ENCODE results near the gene RTF2. TPM values are rescaled to one million over a fixed set of nuclear protein-coding genes. Genes with fewer than 3 reads are reported as not detected.
"Not testable (repeated sequence)": the region's sequence is repeated elsewhere in the genome, so short reads cannot be mapped to it uniquely, and the experiment has no call there.

RTF2 gene
- total and polyA plus RNA-seq, 7 donors: 89.0 to 128 (median 93.0) TPM

DNA sequence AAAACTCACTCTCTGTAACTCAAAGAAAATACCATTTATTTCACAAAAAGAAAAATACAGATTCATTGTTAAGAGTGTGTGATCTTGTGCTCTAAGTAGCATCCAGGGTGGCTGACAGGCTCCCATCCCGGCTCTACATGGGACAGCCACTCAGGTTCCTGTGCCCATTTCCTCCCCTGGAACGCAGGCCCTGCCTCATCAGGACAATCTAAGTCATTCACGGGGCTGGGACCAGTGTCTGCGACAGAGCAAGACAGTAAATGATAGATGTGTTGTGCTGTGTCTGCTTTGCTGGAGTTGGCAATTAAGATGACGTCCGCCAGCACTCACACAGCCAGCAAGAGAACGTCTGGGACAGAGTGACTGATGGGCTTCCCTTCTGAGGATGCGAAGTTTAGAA is 49.2 kb downstream of the RTF2 start:
- peaks cover 0 to 2% (median 0%) of the 10 kb centered on the region in 3 donors for H3K27me3 ChIP-seq (ENCODE audit: insufficient read depth in 3 of 3, low read length in 2 of 3)
- WGBS, 3 donors: 89 to 95% (median 89%) methylated on average over 8 of the region's 8 CpGs
- no peak overlapping the region for H3K27ac ChIP-seq
- peaks cover 16 to 79% of the 10 kb centered on the region in 2 donors for H3K36me3 ChIP-seq (ENCODE audit: insufficient read depth in 1 of 2, low read depth in 1 of 2)
- intact Hi-C loops (cut with DNase I): no loop called here
- no peak overlapping the region for H3K4me3 ChIP-seq
- H3K9me3 ChIP-seq: peaks cover 2% of the 10 kb centered on the region
- TF ChIP-seq, protein P1, sequence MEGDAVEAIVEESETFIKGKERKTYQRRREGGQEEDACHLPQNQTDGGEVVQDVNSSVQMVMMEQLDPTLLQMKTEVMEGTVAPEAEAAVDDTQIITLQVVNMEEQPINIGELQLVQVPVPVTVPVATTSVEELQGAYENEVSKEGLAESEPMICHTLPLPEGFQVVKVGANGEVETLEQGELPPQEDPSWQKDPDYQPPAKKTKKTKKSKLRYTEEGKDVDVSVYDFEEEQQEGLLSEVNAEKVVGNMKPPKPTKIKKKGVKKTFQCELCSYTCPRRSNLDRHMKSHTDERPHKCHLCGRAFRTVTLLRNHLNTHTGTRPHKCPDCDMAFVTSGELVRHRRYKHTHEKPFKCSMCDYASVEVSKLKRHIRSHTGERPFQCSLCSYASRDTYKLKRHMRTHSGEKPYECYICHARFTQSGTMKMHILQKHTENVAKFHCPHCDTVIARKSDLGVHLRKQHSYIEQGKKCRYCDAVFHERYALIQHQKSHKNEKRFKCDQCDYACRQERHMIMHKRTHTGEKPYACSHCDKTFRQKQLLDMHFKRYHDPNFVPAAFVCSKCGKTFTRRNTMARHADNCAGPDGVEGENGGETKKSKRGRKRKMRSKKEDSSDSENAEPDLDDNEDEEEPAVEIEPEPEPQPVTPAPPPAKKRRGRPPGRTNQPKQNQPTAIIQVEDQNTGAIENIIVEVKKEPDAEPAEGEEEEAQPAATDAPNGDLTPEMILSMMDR (IDR thresholded peaks at IDR 0.05): no peak
- no peaks in the 10 kb centered on the region for H3K4me1 ChIP-seq
- ATAC-seq (no peak), DNase-seq (no peak)

DNA sequence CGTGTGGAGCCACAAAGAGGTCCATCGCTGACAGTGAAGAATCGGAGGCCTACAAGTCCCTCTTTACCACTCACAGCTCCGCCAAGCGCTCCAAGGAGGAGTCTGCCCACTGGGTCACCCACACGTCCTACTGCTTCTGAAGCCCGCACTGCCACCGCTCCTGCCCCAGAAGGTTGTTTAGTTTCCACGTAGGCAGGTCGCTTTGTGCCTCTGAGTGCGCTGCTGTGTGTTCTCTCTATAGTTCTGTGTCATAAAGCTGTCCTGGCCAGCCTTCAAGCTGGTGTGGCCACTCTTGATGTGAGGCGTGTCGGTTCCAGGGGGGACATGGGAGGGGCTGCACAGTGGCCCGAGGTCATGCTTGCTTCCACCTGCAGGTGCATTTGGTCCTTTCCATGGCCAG is 49.7 kb downstream of the RTF2 start:
- no peak for DNase-seq
- WGBS, 3 donors: 96 to 97% (median 96%) methylated on average over 14 of the region's 14 CpGs
- H3K27me3 ChIP-seq (ENCODE audit: insufficient read depth in 3 of 3, low read length in 2 of 3): peaks cover 0 to 2% (median 0%) of the 10 kb centered on the region in 3 donors
- intact Hi-C loops (cut with DNase I): no loop called here
- ATAC-seq: no peak
- no peaks in the 10 kb centered on the region for H3K4me1 ChIP-seq
- no peak overlapping the region for H3K27ac ChIP-seq
- H3K9me3 ChIP-seq: peaks cover 2% of the 10 kb centered on the region
- TF ChIP-seq, protein P1 (IDR thresholded peaks at IDR 0.05): no peak
- H3K36me3 ChIP-seq (ENCODE audit: insufficient read depth in 1 of 2, low read depth in 1 of 2): peaks cover 16 to 74% of the 10 kb centered on the region in 2 donors
- no peak overlapping the region for H3K4me3 ChIP-seq

DNA sequence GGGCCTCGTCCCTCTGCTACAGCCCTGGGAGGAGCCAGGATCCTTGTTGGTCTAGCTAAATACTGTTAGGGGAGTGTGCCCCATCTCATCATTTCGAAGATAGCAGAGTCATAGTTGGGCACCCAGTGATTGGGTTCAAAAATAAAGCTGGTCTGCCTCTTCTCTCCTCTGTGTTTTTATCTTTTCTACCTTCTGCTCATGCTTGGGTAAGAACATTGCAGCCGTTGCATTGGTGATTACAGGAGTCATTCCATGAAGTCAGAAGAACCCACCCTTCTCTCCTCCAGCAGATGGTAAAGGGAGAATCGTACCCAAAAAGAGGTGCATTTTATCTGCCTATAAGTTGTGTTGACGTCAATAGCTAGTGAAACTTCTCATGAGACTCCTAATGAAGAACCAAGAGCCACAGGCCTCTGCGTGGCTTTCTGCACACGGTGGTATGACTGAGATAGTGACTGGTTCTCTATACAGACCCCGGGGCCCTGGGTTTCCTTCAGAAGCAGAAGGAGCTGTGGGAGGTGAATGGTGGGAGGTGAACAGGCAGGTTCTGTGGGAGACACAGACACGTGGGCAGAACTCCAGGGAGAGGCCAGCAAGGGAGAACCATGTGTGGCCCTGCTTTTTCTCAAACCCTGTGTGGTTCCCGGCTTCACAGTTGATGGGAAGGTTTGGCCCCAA is 50.4 kb downstream of the RTF2 start:
- H3K4me1 ChIP-seq: no peaks in the 10 kb centered on the region
- no peak overlapping the region for H3K27ac ChIP-seq
- peaks cover 16 to 66% of the 10 kb centered on the region in 2 donors for H3K36me3 ChIP-seq (ENCODE audit: insufficient read depth in 1 of 2, low read depth in 1 of 2)
- 96 to 97% (median 96%) methylated on average over 10 of the region's 10 CpGs for WGBS, 3 donors
- no peak for DNase-seq
- no peak overlapping the region for H3K4me3 ChIP-seq
- H3K27me3 ChIP-seq (ENCODE audit: insufficient read depth in 3 of 3, low read length in 2 of 3): peaks cover 0 to 2% (median 0%) of the 10 kb centered on the region in 3 donors
- intact Hi-C loops (cut with DNase I): no loop called here
- ATAC-seq: no peak
- TF ChIP-seq, protein P1 (IDR thresholded peaks at IDR 0.05): no peak
- H3K9me3 ChIP-seq: peaks cover 2% of the 10 kb centered on the region

DNA sequence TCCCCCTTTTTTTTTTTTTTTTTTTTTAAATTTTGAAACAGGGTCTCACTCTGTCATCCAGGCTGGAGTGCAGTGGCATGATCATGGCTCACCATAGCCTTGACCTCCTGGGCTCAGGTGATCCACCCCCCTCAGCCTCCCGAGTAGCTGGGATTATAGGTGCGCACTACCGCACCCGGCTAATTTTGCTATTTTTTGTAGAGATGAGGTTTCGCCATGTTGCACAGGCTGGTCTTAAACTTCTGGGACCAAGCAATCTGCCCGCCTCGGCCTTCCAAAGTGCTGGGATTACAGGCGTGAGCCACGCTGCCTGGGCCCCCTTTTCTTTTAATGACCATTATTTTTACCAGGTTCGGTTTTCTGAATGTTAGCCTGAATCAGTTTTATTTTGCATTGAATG is 51.1 kb downstream of the RTF2 start:
- intact Hi-C loops (cut with DNase I): no loop called here
- Histone ChIP-seq H3K9me3 (peaks cover 2% of the 10 kb centered on the region), H3K36me3 (ENCODE audit: insufficient read depth in 1 of 2, low read depth in 1 of 2) (peaks cover 16 to 60% of the 10 kb centered on the region in 2 donors), H3K4me3 (no peak overlapping the region), H3K4me1 (no peaks in the 10 kb centered on the region), H3K27ac (no peak overlapping the region), H3K27me3 (ENCODE audit: insufficient read depth in 3 of 3, low read length in 2 of 3) (peaks cover 0 to 2% (median 0%) of the 10 kb centered on the region in 3 donors)
- TF ChIP-seq, protein P1 (IDR thresholded peaks at IDR 0.05): no peak
- no peak for ATAC-seq
- DNase-seq: no peak
- WGBS, 3 donors: 98 to 99% (median 98%) methylated on average over 10 of the region's 10 CpGs

DNA sequence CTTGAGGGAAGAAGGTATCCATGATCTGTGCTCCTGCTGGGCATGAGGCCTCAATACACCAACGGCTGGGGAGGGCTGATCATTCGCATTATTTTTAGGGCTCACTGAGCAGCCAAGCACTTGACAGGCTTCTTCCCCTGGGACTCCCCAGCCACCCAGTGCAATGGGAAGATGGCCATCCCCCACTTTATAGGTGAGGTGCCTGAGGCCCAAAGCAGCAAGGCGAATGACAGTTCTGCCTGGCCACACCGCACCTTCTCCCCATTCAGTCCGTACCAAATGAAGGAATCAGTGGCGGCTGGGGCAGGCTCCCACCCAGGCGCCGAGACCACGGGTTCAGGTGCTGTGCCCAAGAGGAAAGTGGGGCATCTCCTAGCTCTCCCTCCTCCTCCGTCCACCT is 51.8 kb downstream of the RTF2 start:
- WGBS, 3 donors: 98 to 99% (median 99%) methylated on average over 10 of the region's 10 CpGs
- intact Hi-C loops (cut with DNase I): no loop called here
- H3K36me3 ChIP-seq (ENCODE audit: insufficient read depth in 1 of 2, low read depth in 1 of 2): peaks cover 16 to 53% of the 10 kb centered on the region in 2 donors

DNA sequence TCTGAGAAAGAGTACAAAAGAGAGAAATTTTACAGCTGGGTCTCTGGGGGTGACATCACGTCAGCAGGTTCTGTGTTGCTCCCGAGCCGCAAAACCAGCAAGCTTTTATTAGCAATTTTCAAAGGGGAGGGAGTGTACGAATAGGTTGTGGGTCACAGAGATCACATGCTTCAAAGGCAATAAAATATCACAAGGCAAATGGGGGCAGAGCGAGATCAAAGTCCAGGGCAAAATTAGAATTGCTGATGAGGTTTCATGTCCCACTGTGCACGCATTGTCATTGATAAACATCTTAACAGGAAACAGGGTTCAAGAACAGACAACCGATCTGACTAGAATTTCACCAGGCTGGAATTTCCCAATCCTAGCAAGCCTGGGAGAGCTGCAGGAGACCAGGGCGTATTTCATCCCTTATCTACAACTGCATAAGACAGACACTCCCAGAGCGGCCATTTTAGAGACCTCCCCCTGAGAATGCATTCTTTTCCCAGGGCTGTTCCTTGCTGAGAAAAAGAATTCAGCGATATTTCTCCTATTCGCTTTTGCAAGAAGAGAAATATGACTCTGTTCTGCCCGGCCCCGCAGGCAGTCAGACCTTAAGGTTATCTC is 52.4 kb downstream of the RTF2 start:
- intact Hi-C loops (cut with DNase I); DNase-seq; H3K27me3 ChIP-seq (ENCODE audit: insufficient read depth in 3 of 3, low read length in 2 of 3); H3K27ac ChIP-seq; ATAC-seq; H3K4me3 ChIP-seq; H3K9me3 ChIP-seq; H3K4me1 ChIP-seq: not testable (repeated sequence)
- H3K36me3 ChIP-seq (ENCODE audit: insufficient read depth in 1 of 2, low read depth in 1 of 2): peaks cover 16 to 49% of the 10 kb centered on the region in 2 donors
- 91 to 95% (median 92%) methylated on average over 13 of the region's 13 CpGs for WGBS, 3 donors

More for the DNA sequence above, 51.8 kb downstream of the RTF2 start:
- no peaks in the 10 kb centered on the region for H3K4me1 ChIP-seq
- TF ChIP-seq, protein P1 (IDR thresholded peaks at IDR 0.05): no peak
- no peak overlapping the region for H3K4me3 ChIP-seq
- DNase-seq (no peak), ATAC-seq (no peak)
- peaks cover 2% of the 10 kb centered on the region for H3K9me3 ChIP-seq
- peaks cover 0 to 2% (median 0%) of the 10 kb centered on the region in 3 donors for H3K27me3 ChIP-seq (ENCODE audit: insufficient read depth in 3 of 3, low read length in 2 of 3)
- no peak overlapping the region for H3K27ac ChIP-seq
